HepG2 (cell line): ENCODE data around the gene PTRH2. TPM values are rescaled to one million over a fixed set of nuclear protein-coding genes. Genes with fewer than 3 reads are reported as not detected.

ENCODE experiments used
- ARHGAP35 ChIP-seq: sonication (generic); formaldehyde crosslinking; IDR thresholded peaks from 2 replicates; pipeline ENCODE4 v1.9.0; 2022; ENCODE audit warnings: mild to moderate bottlenecking, inconsistent platforms, moderate library complexity, missing genetic modification reagents, borderline replicate concordance
- ATF6 ChIP-seq: sonication (generic); formaldehyde crosslinking; conservative IDR thresholded peaks from 2 replicates; pipeline ENCODE4 v1.4.0; 2020; ENCODE audit warnings: missing genetic modification reagents
- CENPX ChIP-seq: sonication (generic); formaldehyde crosslinking; IDR thresholded peaks from 2 replicates; pipeline ENCODE4 v1.9.0; 2021; ENCODE audit warnings: mild to moderate bottlenecking, missing genetic modification reagents, moderate library complexity
- GTF2F1 ChIP-seq: fragments of 150-350 bp; IDR thresholded peaks from 2 replicates; pipeline ENCODE4 v1.6.1; 2014; ENCODE audit warnings: low read length
- HINFP ChIP-seq: sonication (generic); formaldehyde crosslinking; IDR thresholded peaks from 2 replicates; pipeline ENCODE4 v1.4.0; 2020; ENCODE audit warnings: low read depth, mild to moderate bottlenecking, missing genetic modification reagents
- HNRNPUL1 ChIP-seq: fragments of 200-400 bp; formaldehyde crosslinking; IDR thresholded peaks from 2 replicates; pipeline ENCODE4 v1.6.1; 2017; ENCODE audit warnings: low read depth, mild to moderate bottlenecking, low read length, moderate library complexity
- HOXA7 ChIP-seq: sonication (generic); formaldehyde crosslinking; IDR thresholded peaks from 2 replicates; pipeline ENCODE4 v1.8.1; 2022; ENCODE audit warnings: mild to moderate bottlenecking, missing genetic modification reagents, moderate library complexity
- NFATC3 ChIP-seq: sonication (generic); formaldehyde crosslinking; IDR thresholded peaks from 2 replicates; pipeline ENCODE4 v1.5.1; 2020; ENCODE audit warnings: mild to moderate bottlenecking, missing genetic modification reagents
- NFKBIZ ChIP-seq: IDR thresholded peaks from 2 replicates; pipeline ENCODE4 v1.6.1; 2018; ENCODE audit warnings: missing genetic modification reagents, missing compliant biosample characterization
- RNF2 ChIP-seq: fragments of 450-650 bp; conservative IDR thresholded peaks from 2 replicates; pipeline ENCODE4 v1.6.1; 2016; ENCODE audit warnings: low read depth
- SOX13 ChIP-seq, 3 experiments: fragments of 450-650 bp in 1 of 3; sonication (generic) in 1 of 3; formaldehyde crosslinking in 1 of 3; IDR thresholded peaks in 2 of 3; conservative IDR thresholded peaks in 1 of 3; 2 replicates each; pipeline versions ENCODE4 v1.5.0 to v1.6.1; 2016 to 2020; ENCODE audit warnings: antibody characterized with exemption in 1 of 3, mild to moderate bottlenecking in 1 of 3, missing compliant biosample characterization in 1 of 3, missing genetic modification reagents in 1 of 3, moderate library complexity in 1 of 3
- SOX5 ChIP-seq: IDR thresholded peaks from 2 replicates; pipeline ENCODE4 v1.6.1; 2016; ENCODE audit warnings: borderline replicate concordance
- SP2 ChIP-seq: sonication (generic); formaldehyde crosslinking; IDR thresholded peaks from 2 replicates; pipeline ENCODE4 v1.5.1; 2020; ENCODE audit warnings: mild to moderate bottlenecking, missing genetic modification reagents
- SP4 ChIP-seq: sonication (generic); formaldehyde crosslinking; IDR thresholded peaks from 2 replicates; pipeline ENCODE4 v1.8.1; 2023; ENCODE audit warnings: mild to moderate bottlenecking, missing genetic modification reagents
- TCF7 ChIP-seq: sonication (generic); IDR thresholded peaks from 2 replicates; pipeline ENCODE4 v1.6.1; 2016; ENCODE audit warnings: antibody characterized with exemption, low read depth
- ZFP37 ChIP-seq: sonication (generic); formaldehyde crosslinking; IDR thresholded peaks from 2 replicates; pipeline ENCODE4 v1.4.0; 2020; ENCODE audit warnings: missing genetic modification reagents, borderline replicate concordance
- ZFYVE20 ChIP-seq: sonication (generic); formaldehyde crosslinking; IDR thresholded peaks from 2 replicates; pipeline ENCODE4 v1.8.0; 2023; ENCODE audit warnings: low read depth, mild to moderate bottlenecking, moderate library complexity, missing genetic modification reagents, borderline replicate concordance
- ZNF543 ChIP-seq: sonication (generic); formaldehyde crosslinking; IDR thresholded peaks from 2 replicates; pipeline ENCODE4 v1.4.0; 2020; ENCODE audit warnings: mild to moderate bottlenecking, missing genetic modification reagents
- ZNF549 ChIP-seq: sonication (generic); formaldehyde crosslinking; IDR thresholded peaks from 2 replicates; pipeline ENCODE4 v1.5.0; 2020; ENCODE audit warnings: missing genetic modification reagents
- ZNF572 ChIP-seq: sonication (generic); formaldehyde crosslinking; IDR thresholded peaks from 2 replicates; pipeline ENCODE4 v1.5.1; 2020; ENCODE audit warnings: mild to moderate bottlenecking, missing genetic modification reagents
- polyA plus RNA-seq, 8 experiments: library from polyadenylated mRNA; depleted of rRNA in 3 of 8; stranded (reverse) in 7 of 8; unstranded in 1 of 8; fragments of >200 nt; fragmentation: Illumina TruSeq in 4 of 8; extraction: Trizol in 4 of 8; gene quantifications; 2 replicates each; pipeline versions ENCODE4 v1.2.1 to v1.2.3, GENCODE V29; 2011 to 2016; ENCODE audit warnings: low read depth in 4 of 8, missing spikeins in 1 of 8, mixed read lengths in 1 of 8; ENCODE audit not compliant: insufficient read depth in 1 of 8
- total RNA-seq, 5 experiments: library from RNA; depleted of rRNA; stranded (reverse); fragments of >200 nt; fragmentation: Illumina TruSeq; extraction: Trizol; gene quantifications; 2 replicates each; pipeline ENCODE4 v1.2.3, GENCODE V29; 2016; ENCODE audit warnings: low read depth in 1 of 5
- TF ChIP-seq, protein P1 (sequence below): sonication (generic); formaldehyde crosslinking; IDR thresholded peaks from 2 replicates; pipeline ENCODE4 v1.9.0; 2021; ENCODE audit warnings: missing genetic modification reagents, borderline replicate concordance
- TF ChIP-seq, protein P2 (sequence below): sonication (generic); formaldehyde crosslinking; IDR thresholded peaks from 2 replicates; pipeline ENCODE4 v1.4.0; 2020; ENCODE audit warnings: missing genetic modification reagents, low read depth, mild to moderate bottlenecking, borderline replicate concordance

PTRH2 gene
- total and polyA plus RNA-seq, 2 of the 13 experiments (the other 11 are each of a cell fraction or from before 2014, with no cell fraction given), result 67.7 to 83.3 TPM

DNA sequence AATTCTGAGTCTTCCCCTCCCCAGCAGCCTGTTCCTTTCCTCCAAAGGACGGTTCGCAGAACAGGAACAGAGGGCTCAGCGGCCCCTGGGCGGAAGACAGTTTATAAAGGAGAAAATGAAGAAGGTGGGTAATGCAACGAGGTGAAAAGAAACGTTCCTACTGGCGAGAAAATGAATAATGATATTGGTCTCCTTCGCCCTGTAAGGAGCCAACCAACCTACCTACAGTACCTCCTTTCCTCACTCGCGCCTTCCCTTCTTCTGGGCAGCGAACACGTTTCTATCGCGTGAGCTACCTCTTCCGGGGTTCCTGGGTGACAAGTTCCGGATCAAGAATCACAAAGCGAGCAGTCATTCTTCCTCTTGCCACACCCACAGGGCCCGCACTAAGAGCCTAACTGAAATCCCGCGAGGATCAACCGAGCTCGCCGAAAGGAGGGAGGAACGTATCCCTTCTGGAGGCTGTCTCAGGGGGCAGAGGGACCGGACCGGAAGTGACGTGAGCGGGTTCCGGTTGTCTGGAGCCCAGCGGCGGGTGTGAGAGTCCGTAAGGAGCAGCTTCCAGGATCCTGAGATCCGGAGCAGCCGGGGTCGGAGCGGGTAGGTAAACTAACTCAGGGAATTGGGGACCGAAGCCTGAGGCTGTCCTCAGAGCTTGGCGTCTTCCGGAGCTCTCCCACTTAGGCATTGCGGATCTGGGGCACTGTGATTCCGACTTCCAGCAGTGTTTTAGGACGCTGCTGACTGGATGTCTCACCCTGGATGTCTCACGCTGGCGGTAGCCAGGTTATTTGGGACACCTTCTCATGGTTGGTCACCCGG, at the start of gene PTRH2, which contains the start of gene VMP1 (continued):
- TF ChIP-seq HINFP (CRISPR knock-in tag) (peak; percentile 75; the same call in 1 of the 2 replicates), ARHGAP35 (CRISPR knock-in tag) (0 out of 2 replicates have a peak, but pooled peaks have one; percentile 13), ZNF549 (CRISPR knock-in tag) (no peak), RNF2 (peak; percentile 82), GTF2F1 (0 out of 2 replicates have a peak, but pooled peaks have one; percentile 75), SP4 (CRISPR knock-in tag) (peak; percentile 78), ZNF572 (CRISPR knock-in tag) (peak; percentile 88; the same call in 1 of the 2 replicates), TCF7 (no peak), SOX13 (IDR thresholded peaks at IDR 0.05) (0 out of 2 replicates have a peak, but pooled peaks have one; percentile 10), SOX13 (CRISPR knock-in tag; conservative IDR thresholded peaks at IDR 0.05 in 1 of 2, IDR thresholded peaks at IDR 0.05 in 1 of 2) (peak in 1 of 2 experiments; percentile 82; a peak in 1 of 4 replicates), NFATC3 (CRISPR knock-in tag) (no peak), ZFYVE20 (CRISPR knock-in tag) (0 out of 2 replicates have a peak, but pooled peaks have one; percentile 30), HNRNPUL1 (no peak), SOX5 (CRISPR knock-in tag) (peak; percentile 82), HOXA7 (CRISPR knock-in tag) (no peak), CENPX (CRISPR knock-in tag) (no peak), SP2 (CRISPR knock-in tag) (no peak), ZFP37 (CRISPR knock-in tag) (peak; percentile 74; the same call in 1 of the 2 replicates), ATF6 (CRISPR knock-in tag) (no peak), NFKBIZ (CRISPR knock-in tag) (peak; percentile 73; the same call in 1 of the 2 replicates), ZNF543 (CRISPR knock-in tag) (0 out of 2 replicates have a peak, but pooled peaks have one; percentile 24)
- TF ChIP-seq, protein P1, sequence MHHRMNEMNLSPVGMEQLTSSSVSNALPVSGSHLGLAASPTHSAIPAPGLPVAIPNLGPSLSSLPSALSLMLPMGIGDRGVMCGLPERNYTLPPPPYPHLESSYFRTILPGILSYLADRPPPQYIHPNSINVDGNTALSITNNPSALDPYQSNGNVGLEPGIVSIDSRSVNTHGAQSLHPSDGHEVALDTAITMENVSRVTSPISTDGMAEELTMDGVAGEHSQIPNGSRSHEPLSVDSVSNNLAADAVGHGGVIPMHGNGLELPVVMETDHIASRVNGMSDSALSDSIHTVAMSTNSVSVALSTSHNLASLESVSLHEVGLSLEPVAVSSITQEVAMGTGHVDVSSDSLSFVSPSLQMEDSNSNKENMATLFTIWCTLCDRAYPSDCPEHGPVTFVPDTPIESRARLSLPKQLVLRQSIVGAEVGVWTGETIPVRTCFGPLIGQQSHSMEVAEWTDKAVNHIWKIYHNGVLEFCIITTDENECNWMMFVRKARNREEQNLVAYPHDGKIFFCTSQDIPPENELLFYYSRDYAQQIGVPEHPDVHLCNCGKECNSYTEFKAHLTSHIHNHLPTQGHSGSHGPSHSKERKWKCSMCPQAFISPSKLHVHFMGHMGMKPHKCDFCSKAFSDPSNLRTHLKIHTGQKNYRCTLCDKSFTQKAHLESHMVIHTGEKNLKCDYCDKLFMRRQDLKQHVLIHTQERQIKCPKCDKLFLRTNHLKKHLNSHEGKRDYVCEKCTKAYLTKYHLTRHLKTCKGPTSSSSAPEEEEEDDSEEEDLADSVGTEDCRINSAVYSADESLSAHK (CRISPR knock-in tag), result 0 out of 2 replicates have a peak, but pooled peaks have one; percentile 2
- TF ChIP-seq, protein P2, sequence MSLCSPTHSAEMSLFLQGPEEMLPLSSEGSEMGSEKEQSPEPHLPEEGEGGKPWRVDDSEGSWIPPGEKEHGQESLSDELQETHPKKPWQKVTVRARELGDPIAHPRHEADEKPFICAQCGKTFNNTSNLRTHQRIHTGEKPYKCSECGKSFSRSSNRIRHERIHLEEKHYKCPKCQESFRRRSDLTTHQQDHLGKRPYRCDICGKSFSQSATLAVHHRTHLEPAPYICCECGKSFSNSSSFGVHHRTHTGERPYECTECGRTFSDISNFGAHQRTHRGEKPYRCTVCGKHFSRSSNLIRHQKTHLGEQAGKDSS, result no peak; the same call in 1 of the 2 replicates
